AG04449 (cell line): ENCODE results near the gene LPP.

Experiments used
- CTCF ChIA-PET: fragments of 350-600 bp; formaldehyde crosslinking; extraction: SDS; loops from one replicate; lab custom pipeline; 2021; ENCODE audit warnings: antibody characterized with exemption; lab: Yijun Ruan, JAX
- POLR2A ChIA-PET: fragments of 400-600, 350-600 bp; formaldehyde crosslinking; extraction: SDS; loops from one replicate; lab custom pipeline; 2020; ENCODE audit warnings: antibody characterized with exemption, inconsistent platforms; lab: Yijun Ruan, JAX
- DNase-seq: peaks from one replicate; pipeline ENCODE4 v3.0.0-alpha.2; 2010; ENCODE audit warnings: low read depth, low spot score
- H3K4me3 ChIP-seq: 2 replicates; pipeline ENCODE4 v1.5.1; 2011; ENCODE audit warnings: low read depth, mild to moderate bottlenecking, control low read depth, low read length
- TF ChIP-seq, protein P1 (sequence below): IDR thresholded peaks from one replicate; pipeline ENCODE4 v1.5.1; 2011; ENCODE audit warnings: mild to moderate bottlenecking, moderate library complexity, low read length, control low read depth, inconsistent platforms; ENCODE audit not compliant: insufficient read depth; ENCODE audit errors: missing control alignments

Gene LPP

DNA sequence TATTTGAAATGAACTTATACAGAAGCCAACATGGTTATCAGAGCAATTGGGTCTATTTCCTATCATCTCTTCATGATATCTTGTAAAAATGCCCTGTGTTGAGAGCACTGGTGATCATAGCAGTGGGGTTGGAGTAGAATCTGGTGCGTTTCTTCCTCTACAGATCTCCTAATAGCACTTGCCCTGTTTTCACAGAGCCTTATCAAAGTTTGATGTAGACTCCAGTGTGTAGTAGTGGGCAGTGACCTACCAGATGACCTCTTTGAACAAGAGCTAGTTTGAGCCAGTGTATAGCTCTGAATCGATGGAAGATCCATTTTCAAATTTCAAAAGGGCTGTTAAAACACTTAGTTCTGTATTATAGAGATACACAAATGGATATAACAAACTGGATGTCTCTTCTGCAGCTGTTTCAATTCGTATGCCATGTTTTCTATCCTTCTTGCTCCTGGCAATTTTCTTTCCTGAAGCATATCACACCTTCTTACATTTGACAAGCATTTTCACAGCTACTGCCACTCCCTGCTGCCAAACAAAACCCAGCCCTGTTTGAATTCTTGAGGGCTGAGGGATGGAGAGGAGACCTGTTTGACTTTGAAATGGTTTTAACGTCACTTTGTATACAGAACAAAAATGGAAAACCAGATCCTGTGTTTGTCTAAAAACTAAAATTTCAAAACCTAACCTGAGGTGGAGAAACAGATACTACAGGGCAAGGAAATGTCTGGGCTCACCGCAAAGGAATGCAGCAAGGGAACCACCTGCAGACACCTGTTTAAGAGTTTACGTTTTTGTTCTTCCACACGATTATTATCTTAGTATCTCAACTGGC is 663.4 kb downstream of the LPP start:
- no peak for DNase-seq
- TF ChIP-seq, protein P1, sequence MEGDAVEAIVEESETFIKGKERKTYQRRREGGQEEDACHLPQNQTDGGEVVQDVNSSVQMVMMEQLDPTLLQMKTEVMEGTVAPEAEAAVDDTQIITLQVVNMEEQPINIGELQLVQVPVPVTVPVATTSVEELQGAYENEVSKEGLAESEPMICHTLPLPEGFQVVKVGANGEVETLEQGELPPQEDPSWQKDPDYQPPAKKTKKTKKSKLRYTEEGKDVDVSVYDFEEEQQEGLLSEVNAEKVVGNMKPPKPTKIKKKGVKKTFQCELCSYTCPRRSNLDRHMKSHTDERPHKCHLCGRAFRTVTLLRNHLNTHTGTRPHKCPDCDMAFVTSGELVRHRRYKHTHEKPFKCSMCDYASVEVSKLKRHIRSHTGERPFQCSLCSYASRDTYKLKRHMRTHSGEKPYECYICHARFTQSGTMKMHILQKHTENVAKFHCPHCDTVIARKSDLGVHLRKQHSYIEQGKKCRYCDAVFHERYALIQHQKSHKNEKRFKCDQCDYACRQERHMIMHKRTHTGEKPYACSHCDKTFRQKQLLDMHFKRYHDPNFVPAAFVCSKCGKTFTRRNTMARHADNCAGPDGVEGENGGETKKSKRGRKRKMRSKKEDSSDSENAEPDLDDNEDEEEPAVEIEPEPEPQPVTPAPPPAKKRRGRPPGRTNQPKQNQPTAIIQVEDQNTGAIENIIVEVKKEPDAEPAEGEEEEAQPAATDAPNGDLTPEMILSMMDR: no peak
- no peak overlapping the region for H3K4me3 ChIP-seq
- POLR2A ChIA-PET: no interaction called here
- CTCF ChIA-PET: interaction anchor here (1.2 kb wide), 1 partner anchor 99 kb away, joined by 4 read pairs; no protein-coding TSS in a partner anchor

GRCh38 chr3:188817935-188818269 is 663.9 kb downstream of the LPP start:
- ChIA-PET POLR2A (no interaction called here), CTCF (interaction anchor here (1.2 kb wide), 1 partner anchor 98 kb away, joined by 4 read pairs; no protein-coding TSS in a partner anchor)
- TF ChIP-seq, protein P1: no peak
- H3K4me3 ChIP-seq: no peak overlapping the region
- no peak for DNase-seq

DNA sequence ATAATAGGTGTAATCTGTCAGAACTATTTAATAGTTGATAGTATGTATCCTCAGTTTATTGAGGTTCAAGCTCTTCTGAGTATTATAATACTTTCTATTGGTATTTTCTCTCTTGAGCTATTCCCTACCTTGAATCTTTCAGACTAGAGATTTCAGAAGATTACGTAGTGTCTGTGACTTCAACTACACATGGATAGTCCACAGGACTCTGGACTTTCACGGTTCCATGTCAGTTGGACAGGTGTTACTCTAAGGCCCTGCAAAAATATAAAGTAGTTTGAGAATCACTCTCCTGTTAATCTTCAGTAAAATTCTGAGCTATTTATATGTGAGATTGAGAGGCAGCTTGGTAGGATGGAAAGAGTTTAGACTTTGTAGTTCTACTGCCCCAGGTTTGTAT is 664.3 kb downstream of the LPP start:
- ChIA-PET CTCF (interaction anchor here (0.7 kb wide), 1 partner anchor 16 kb away, joined by 3 read pairs; no protein-coding TSS in a partner anchor), POLR2A (no interaction called here)
- TF ChIP-seq, protein P1: no peak
- DNase-seq: no peak
- no peak overlapping the region for H3K4me3 ChIP-seq

DNA sequence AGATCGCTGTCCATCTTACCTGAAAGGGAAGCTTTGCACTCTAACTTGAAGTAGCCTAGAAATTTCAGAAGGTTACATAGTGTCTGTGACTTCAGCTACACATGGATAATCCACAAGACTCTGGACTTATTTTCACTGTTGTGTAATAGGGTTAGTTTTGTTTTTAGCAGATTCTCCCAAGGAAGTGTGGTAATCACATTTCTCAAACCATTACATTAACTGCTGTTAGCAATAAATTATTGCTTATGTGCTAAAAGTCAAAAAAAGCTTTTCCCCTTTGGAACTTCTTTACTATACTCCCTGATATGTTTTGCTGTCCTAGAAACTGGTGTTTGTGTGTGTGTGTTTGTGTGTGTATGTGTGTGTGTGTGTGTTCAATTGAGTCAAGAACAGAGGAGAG is 666.0 kb downstream of the LPP start:
- DNase-seq: no peak
- ChIA-PET POLR2A (no interaction called here), CTCF (no interaction called here)
- H3K4me3 ChIP-seq: no peak overlapping the region
- TF ChIP-seq, protein P1: no peak

- TF ChIP-seq, protein P1: no peak
- CTCF ChIA-PET: interaction anchor here (0.6 to 1.5 kb wide), 2 partner anchors 133 to 905 kb away, joined by 3 read pairs; no protein-coding TSS in a partner anchor
- H3K4me3 ChIP-seq: no peak overlapping the region
Observed at GRCh38 chr3:188822004-188822403, 668.0 kb downstream of the LPP start.

DNA sequence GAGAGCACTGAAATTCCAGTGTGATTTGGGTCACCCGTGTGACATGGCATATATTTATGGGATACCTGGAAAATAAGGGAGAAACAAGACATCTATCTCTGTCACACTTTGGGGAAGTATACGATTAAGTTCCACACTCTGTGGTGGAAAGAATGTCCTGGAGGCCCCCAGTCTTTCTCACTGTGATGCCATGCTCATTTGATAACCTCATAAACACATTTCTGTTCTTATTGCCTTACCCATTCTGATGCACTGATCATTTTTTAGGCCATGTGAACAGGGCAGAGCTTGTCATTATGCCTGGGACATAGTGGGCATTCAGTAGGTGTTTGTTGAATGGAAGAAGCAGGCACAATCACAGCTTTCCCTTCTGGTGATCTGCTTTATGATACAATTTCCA is 668.5 kb downstream of the LPP start:
- H3K4me3 ChIP-seq: no peak overlapping the region
- TF ChIP-seq, protein P1: no peak
- ChIA-PET POLR2A (no interaction called here), CTCF (interaction anchor here (0.6 to 1.5 kb wide), 2 partner anchors 132 to 905 kb away, joined by 3 read pairs; no protein-coding TSS in a partner anchor)
- DNase-seq: no peak

More at GRCh38 chr3:188822004-188822403, 668.0 kb downstream of the LPP start:
- DNase-seq: no peak
- POLR2A ChIA-PET: no interaction called here
